Stimulated activated CD8-positive, alpha-beta memory T cell treated with anti-CD3 and anti-CD28 coated beads, Interleukin-4, amount 100 ng/mL, for 4 hours (primary cell): ENCODE measurements around the gene FKTN.

Source experiments
- DNase-seq, 2 donors: peaks; one replicate each; pipeline ENCODE4 v3.0.0-alpha.2; 2020; ENCODE audit warnings: low read depth in 2 of 2, low spot score in 1 of 2

Gene FKTN

DNA sequence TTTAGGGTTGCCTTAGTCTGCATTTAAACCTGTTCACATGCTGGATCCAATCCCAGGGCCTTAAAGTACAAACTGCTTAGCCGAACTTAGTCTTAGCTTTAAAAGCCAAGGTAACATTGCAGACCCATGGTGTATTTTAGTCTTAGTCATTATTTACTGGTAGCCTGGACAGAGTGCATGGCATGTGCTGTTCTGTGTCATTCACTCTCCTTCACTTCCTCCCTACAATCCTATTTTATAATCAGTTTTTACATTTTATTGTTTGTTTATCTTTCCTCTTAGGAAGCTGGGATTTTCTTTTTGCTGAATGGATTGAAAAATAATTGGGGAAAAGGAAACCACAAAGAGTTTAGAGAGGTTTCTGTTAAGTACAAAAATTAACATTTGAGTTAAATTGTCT is 74.9 kb downstream of the FKTN start:
- DNase-seq = no peak

DNA sequence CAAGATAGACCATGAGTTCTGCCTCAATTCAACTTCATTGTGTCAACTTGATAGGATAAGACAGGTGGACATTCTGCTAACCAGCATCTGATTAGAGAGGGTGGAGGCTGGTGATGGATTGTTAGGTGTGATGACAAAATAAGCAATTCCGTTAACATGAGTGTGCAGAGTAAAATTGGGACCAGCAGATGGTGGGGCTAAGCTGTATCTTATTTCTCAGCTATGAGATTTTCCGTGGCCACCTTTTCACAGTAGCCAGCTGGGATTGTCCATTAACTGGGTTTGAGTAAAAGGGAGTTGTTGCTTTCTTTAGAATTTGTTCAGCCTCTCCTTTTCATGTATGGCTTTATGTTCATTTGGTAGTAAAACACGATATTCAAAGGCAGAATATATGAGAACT is 75.5 kb downstream of the FKTN start:
- no peak for DNase-seq

DNA sequence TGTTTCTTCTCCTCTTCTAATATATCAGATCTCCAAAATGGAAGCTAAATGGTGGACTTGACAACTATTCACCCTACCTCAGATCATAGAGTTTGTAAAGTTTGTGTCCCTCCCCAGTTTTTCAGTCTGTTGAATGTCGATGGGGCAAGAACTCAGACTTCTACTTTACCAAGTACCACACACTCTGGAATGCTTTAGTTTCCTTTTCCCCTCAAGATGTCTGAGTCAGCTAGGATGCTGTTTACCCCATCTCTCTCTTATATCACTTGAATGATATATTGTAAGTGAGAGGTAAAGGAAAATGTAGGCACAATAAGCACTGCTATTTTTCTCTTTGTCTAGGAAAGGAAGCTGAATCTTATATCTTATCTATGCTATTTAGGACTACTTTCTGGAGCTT is 78.4 kb downstream of the FKTN start:
- no peak for DNase-seq

DNA sequence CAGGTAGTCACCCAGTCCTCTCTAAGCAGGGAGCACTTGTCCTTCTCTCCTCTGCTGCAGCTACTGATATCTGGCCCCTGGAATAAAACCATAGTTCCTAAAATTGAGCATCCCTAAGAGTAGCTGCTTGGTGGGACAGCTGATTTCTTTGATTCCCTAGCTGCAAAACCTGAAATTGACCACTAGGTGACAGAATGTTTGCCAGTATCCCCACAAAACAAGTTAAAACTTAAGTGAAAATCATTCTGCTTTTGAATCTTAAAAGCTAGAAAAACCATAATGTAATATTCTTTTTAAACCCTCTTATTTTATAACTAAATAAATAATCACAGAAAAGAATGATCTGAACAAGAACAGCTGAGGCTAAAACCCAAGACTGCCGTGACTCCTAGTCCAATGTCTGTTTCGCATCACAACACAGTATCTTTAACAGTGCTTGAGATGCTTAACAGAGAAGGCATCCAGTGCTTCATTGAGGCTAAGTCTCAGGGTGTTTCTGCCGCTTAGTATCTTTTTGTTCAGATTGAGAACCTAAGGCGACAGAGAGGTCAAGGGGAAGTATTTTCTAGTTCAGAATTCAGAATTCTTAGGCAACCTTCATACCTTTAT is 80.0 kb downstream of the FKTN start:
- no peak for DNase-seq

DNA sequence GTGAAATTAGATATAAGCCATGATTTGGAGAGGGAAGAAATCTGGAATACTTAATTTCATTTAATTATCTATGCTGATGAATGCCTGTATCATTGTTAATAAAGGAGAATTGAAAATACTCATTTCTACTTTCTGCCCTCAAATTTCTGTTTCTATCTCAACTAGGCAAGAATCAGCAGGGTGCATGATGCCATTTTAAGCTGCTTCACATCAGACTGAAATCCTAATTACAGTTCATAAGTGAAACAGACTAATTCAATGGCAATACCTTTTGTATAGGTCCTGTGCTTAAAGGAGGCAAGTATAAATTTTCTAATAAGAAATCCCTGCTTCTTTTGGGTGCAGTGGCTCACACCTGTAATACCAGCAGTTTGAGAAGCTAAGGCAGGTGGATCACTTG is 82.0 kb downstream of the FKTN start:
- no peak for DNase-seq

DNA sequence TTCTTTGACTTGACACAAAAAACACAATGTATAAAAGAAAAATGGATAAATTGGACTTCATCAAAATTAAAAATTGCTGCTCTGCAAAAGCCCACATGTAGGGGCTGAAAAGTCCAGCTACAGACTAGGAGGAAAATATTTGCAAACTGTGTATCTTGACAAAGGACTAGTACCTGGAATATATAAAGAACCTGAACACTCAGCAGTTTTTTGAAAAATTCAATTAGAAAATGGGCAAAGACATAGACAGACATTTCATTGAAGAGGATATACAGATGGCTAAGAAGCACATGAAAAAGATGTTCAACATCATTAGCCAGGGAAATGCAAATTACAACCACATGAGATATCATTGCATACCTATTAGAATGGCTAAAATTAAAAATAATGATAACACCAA is 85.9 kb downstream of the FKTN start:
- no peak for DNase-seq

DNA sequence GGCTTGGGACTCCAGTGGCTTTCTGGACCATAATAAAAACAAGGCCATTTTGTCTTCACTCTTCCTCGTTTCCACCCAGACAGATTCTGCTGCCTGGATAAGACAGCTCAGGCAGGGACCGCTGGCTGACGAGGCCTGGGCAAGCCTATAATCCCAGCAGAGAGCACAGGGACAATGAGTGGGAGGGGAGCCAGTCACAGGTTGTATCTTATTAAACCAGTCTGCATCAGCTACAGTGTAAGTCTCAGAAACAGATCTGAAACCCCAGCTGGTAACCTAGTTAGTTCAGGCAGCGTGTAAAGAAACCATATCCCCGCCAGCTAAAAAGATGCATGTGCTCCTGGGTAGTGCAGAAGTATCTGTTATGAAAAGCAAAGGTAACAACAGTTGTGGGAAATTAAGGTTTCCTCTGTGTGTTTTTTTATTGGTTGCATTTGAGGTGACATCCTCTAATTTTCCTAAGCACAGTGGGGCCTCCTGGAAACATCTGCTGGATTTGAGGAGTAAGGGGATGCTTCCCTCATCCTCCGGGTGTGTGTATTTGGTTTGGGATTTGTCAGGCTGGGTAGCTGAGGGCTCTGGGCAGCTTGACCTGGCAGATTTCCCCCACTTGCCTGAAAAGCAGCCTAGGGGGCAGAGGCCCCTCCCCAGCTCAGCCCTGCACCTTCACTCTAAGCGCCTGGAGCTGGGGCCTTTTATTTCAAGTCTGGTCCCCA is 89.1 kb downstream of the FKTN start:
- no peak for DNase-seq

DNA sequence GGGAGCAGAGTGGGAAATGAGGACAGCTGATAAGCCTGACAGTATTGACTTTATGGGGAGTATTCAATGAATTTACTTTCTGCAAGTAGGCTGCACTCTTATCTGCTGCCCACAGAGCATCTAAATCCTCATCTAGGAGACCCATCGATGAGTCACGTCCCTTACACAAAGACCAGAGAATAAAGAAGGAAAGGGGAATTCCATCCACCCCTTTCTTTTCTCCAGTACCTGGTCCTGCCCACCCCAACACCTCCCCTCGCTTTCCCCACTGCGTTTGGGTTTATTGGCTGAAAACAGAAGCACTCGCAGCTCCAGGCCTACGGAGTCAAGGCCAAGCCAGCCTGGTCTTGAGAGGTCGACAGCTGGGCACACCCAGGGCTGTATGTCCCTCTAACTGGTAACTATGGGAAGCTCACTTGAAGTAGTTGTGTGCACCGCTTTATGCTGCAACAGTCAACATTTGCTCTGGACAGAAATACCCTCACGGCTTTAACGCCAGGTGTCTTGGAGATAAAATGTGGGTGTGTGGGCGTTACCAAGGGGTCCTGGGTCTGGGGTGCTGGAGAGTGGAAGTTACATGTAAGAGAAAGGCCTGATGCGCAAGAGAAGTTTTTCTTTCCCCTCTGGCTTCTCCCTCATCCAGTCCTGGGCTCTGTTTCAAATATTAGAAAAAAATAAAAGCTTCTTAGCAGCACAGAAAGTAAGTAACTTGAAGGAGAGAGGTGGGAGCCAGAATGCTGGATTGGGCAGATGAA is 89.8 kb downstream of the FKTN start:
- no peak for DNase-seq

DNA sequence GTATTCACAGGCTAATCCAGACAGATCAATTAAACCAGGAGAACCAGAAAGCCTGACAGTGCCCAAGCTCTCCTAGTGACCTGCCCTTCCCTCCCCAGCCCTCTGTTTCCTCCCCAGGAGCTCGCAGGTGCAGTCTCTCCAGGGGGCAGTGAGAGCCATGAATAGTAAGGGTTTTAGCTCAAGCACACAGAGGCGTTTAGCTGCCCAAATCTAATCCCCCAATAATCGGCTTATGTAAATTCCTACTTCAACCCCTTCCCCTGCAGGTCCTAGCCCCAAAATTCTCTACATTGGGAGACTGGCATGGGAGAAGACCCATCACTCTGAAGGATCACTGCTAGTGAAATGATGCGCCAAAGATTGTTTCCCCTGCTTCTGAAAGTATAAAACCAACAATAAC is 93.9 kb downstream of the FKTN start:
- no peak for DNase-seq

DNA sequence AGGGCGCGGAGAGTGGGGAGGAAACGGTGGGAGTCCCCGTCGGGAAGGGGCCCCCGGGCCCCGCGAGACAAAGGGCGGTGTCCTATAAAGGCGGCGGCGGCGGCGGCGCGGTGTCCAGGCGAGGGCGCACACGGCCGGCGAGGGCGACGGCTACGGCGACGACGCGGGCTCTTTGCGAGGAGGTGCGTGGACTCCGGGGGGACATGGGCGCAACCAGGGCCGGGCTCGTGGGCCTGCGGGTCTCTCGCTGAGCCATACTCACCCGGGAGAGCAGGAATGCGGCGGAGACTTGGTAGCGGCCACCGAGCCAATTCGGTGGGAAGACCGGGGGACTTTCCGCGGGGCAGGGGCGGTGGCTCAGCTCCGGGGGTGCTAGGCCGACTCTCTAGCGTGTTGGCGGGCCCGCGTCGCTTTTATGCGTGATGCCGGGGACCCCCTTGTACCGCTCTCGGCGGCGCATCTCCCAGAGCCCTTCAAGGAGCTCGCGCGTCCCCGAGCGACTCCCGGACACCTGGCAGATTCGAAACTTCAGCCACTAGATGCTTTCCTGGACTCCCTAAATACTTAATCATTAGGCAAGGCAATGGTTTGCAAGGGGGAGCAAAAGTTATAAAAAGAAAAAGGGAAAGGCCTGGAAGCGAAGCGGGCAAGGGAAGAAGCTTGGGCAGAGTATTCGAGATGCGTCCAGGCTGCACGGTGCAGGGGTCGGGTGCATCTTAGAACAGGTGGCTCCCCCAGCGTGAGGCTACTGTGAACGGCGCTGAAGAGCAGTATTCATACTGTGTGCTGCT is 98.4 kb downstream of the FKTN start:
- no peak for DNase-seq

DNA sequence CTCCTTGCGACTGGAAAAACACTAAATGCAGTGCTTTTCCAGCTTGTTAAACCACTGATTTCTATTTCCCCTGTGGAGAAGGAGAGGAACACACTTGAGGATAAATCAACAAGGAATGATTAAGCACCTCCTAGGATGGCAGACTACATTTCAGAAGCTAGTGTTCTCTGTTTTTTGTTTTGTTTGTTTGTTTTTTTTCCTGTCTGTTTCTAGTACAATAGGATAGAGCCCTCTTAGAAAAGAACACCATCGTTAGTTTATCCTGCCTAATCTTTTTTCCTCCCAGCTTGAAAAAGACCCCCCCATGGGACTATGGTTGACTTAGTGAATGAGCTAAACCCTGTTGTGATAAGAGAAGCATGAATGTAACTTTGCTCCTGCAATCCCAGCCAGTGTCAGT is 100.4 kb downstream of the FKTN start:
- DNase-seq = no peak

DNA sequence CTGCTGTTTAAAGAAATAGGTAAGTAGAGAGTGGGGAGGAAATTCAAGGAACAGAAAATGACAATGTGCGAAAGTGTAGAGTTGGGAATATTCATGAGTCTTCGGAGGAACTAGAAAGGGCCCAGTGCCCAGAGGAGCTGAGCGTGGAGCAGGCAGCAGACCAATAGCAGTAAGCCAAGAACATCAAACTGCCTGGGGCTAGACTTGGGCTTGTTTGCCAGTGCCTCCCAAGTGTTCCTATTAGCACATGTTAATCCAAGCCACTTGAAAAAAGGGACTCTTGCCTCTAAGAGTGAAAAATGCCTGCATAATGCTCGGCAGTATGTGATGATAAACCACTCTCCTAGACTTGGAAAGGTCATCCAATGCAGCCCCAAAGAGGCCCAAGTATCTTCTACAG is 103.1 kb downstream of the FKTN start:
- no peak for DNase-seq

DNA sequence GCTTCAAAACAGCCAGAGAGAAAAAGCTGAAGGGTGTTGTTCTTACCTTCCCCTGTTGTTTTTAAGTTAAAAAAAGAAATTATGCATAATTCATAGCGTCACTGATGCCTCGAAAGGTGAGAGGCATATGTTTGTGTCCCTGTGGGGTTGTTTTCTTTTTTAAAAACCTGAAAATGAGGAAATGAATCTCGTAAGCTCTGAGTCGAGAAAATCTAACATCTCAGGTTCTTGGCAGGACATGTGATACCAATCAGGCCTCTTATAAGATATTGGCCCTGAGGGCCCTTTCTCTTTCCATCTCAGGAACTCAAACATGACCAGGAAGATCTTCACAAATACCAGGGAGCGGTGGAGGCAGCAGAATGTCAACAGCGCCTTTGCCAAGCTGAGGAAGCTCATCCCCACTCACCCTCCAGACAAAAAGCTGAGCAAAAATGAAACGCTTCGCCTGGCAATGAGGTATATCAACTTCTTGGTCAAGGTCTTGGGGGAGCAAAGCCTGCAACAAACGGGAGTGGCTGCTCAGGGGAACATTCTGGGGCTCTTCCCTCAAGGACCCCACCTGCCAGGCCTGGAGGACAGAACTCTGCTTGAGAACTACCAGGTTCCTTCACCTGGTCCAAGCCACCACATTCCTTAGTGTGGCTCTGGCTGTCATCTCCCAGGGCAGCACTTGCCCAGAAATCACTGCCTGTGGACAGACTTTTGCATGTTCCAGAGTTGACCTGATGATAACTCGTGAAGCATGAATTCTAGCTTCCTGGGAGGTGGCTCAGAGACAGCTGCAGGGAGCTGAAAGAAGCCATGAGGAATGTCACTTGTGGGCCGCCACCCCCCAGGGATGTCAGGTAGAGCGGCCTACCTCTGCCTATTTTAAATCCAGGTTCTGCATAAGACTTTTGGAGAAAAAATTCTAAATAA is 104.5 kb downstream of the FKTN start, which contains the start of gene TAL2:
Gene TAL2, plus strand, starts transcription at position 274 of the 921 bp plus-strand sequence. Its CDS starts 40 bp downstream, at position 314.
- DNase-seq = no peak

DNA sequence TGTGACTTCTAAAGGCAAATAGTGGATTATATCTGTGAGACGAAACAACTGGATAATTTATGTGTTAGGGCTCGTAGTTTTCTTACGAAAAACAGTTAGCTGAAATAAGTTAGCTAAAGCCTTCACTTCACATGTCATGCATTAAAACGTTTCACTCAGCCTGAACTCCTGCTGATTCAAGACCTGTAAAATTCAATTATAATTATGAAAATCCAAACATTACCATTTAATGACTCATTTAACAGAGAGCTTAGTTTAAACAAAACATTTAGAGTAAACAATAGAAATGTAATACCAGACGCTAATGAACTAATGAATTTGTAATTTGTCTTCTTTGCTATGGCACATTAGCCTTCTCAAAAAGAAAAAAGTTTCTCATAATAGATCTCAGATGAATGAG is 106.0 kb downstream of the FKTN start:
- DNase-seq = no peak

DNA sequence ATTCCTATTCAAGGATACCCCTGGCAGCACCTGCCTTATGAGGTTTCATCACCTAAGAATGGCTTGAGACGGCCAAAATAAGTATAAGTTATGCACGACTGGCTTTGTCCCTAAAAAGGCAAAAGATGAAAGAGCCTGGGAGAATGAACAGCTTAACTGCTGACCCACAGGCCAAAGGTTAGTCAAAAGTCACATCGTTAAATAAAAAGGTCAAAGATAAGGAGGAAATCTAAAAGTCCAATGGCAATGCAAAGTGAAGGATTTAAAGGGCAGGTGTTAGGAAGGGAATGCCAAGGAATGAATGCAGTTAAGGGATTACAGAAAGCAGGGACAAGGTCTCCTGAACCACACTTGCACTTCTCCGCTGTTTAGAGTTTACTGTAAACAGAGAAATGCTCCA is 109.9 kb downstream of the FKTN start:
- no peak for DNase-seq

DNA sequence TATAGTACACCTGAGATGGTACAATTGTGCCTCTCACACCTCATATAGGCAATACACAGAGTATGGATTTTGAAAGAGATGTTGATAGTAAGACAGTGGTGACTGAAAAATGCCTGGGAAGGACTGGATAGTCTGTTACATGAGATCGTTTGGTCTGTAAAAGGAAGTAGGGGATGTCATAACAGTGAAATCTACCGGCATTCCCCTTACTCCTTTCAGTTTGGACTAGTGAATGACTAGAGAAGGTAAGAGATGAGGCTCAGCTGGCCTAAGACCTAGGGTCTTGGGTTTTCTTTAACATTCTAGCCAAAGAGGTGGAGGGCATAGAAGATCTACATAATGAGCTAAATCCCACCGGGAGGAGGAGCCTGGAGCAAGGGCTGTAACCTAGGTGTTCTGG is 112.4 kb downstream of the FKTN start:
- DNase-seq = no peak

DNA sequence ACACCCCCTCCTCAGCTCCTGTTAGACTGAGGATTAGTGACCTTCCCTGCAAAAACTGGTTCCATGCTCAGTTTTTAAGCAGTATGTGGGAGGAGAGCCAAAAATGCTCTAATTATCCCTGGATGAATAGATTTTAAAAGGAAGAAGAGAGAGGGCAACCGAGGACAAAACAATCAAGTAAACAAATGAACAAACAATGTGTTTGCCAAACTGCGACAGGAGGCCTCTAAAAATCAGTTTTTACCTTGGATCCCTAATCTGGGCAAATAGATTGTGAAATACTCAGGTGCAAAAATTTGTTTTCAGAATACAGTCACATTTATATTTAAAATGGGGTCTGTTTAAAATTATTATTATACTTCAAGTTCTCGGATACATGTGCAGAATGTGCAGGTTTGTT is 112.8 kb downstream of the FKTN start:
- DNase-seq = no peak

DNA sequence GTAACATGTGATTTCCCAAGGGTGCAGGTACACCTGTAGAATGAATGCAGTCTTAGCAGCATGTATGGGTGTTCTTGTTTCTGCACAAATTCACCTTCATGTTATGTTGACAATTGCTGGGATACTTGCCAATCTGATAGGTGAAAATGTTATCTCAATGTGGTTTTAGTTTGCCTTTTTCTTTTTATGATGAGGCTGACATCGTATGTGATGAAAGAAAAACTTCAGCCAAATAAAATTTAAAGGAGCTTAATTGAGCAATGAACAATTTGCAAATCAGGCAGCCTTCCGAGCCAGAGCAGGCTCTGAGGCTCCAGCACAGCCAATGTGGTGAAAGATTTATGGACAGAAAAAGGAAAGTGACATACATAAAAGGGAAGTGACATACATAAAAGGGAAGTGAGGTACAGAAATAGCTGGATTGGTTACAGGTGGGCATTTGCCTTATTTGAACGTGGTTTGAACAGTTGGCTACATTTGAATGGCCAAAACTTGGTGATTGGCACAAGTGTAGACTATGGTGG is 114.8 kb downstream of the FKTN start:
- no peak for DNase-seq

DNA sequence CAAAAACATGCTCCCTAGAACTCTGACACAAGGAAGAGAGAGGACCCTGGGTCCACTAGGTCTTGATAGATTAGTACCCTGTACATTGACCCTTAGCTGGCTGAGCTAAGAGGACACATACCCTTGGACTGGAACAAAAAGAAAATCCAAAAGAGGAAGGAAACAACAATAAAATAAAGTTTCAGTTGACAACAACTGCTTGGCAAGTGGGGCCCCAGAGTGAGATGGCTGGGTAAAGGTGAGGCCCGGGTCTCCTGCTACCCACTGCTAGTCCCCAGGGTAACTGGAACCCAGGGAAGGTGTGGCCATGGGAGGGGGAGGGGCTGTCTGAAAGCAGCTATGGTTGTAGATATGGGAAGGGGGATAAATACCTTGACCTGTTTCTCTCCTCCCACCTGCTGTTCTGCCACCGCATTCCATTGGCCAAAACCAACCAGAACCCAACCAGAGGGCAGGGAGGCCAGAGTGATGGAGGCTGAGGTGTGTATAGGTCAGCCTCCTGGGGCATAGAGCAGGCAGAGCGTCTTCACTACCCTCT is 116.0 kb downstream of the FKTN start:
- DNase-seq = no peak

DNA sequence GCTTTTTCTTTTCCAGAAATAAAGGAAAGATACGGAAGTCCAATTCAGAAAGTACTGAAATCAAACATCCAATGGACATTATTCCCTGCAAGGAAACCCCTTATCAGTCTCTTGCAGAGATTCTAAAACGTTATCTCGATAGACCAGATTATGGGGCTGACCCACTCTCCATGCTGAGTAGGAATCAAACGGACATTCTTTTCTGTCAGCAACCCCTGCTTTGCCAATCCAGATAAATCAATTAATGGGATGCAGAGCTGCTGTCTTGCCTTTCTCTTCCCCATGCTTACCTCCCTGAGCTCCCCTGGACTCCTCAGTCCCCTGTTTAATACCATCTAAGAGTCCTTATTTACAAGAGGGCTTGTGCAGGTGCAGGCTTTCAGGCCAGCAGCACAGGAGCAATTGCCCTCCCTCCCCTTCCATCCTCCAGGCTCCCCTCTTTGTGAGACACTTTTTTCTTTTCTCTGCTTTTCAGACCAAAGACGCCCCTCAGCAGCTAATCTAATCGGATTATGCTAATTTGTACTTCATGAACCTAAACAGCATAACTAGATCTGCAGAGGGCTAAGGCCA is 118.5 kb downstream of the FKTN start:
- DNase-seq = no peak
